Neural cell (in vitro differentiated cells): Measurements from ENCODE around the gene MED20. TPM values are rescaled to one million over a fixed set of nuclear protein-coding genes. Genes with fewer than 3 reads are reported as not detected.

Source experiments
- H2AFZ ChIP-seq: fragments of 200-600, 300-800 bp; sonication (generic), shearing (Covaris generic); 2 replicates; pipeline ENCODE4 v1.6.0; 2014; ENCODE audit warnings: low read depth, mild to moderate bottlenecking, antibody characterized with exemption, low read length, moderate library complexity
- H3F3A ChIP-seq: fragments of 200-600 bp; shearing (Covaris generic); 2 replicates; pipeline ENCODE4 v1.6.1; 2016; ENCODE audit warnings: mild to moderate bottlenecking, moderate library complexity, mixed read lengths, antibody characterized with exemption, low read length; ENCODE audit not compliant: insufficient read depth, poor library complexity, severe bottlenecking
- H3K27ac ChIP-seq: fragments of 200-600, 300-800 bp; sonication (generic), shearing (Covaris generic); 2 replicates; pipeline ENCODE4 v1.5.1; 2014; ENCODE audit warnings: mild to moderate bottlenecking, low read length, moderate library complexity
- H3K27me3 ChIP-seq: fragments of 300-800, 200-600 bp; sonication (generic), shearing (Covaris generic); 2 replicates; pipeline ENCODE4 v1.6.0; 2014; ENCODE audit warnings: mild to moderate bottlenecking, low read depth, low read length, moderate library complexity; ENCODE audit not compliant: insufficient read depth
- H3K36me3 ChIP-seq: fragments of 300-800, 200-600 bp; sonication (generic), shearing (Covaris generic); 2 replicates; pipeline ENCODE4 v1.5.1; 2014; ENCODE audit warnings: mild to moderate bottlenecking, antibody characterized with exemption, low read length, moderate library complexity; ENCODE audit not compliant: insufficient read depth
- H3K4me2 ChIP-seq: fragments of 300-800, 200-600 bp; sonication (generic), shearing (Covaris generic); 2 replicates; pipeline ENCODE4 v1.6.0; 2014; ENCODE audit warnings: mild to moderate bottlenecking, low read length
- H3K4me3 ChIP-seq: fragments of 300-800, 200-600 bp; sonication (generic), shearing (Covaris generic); 2 replicates; pipeline ENCODE4 v1.5.1; 2014; ENCODE audit warnings: mild to moderate bottlenecking, low read length, moderate library complexity
- H3K79me2 ChIP-seq: fragments of 200-600 bp; shearing (Covaris generic); replicated peaks from 2 replicates; pipeline ENCODE4 v1.6.0; 2014; ENCODE audit warnings: mild to moderate bottlenecking, low read length, moderate library complexity; ENCODE audit not compliant: insufficient read depth
- H3K9ac ChIP-seq: fragments of 300-800, 200-600 bp; sonication (generic), shearing (Covaris generic); 2 replicates; pipeline ENCODE4 v1.6.1; 2016; ENCODE audit warnings: mild to moderate bottlenecking, low read length, mixed read lengths
- H3K9me2 ChIP-seq: fragments of 200-600 bp; shearing (Covaris generic); 2 replicates; pipeline ENCODE4 v1.6.1; 2016; ENCODE audit warnings: mild to moderate bottlenecking, low read length, mixed read lengths; ENCODE audit not compliant: insufficient read depth
- H3K9me3 ChIP-seq: fragments of 200-600, 300-800 bp; sonication (generic), shearing (Covaris generic); 2 replicates; pipeline ENCODE4 v1.6.1; 2016; ENCODE audit warnings: mild to moderate bottlenecking, mixed run types, low read length, moderate library complexity, mixed read lengths
- H4K20me1 ChIP-seq: fragments of 200-600 bp; shearing (Covaris generic); 2 replicates; pipeline ENCODE4 v1.6.1; 2016; ENCODE audit warnings: mild to moderate bottlenecking, mixed run types; ENCODE audit not compliant: insufficient read depth
- EP300 ChIP-seq: fragments of 450-650 bp; conservative IDR thresholded peaks from 2 replicates; pipeline ENCODE4 v1.6.1; 2014; ENCODE audit warnings: antibody characterized with exemption, mild to moderate bottlenecking, moderate library complexity; ENCODE audit not compliant: poor library complexity, severe bottlenecking
- EZH2 ChIP-seq: fragments of 200-600, 300-800 bp; shearing (Covaris generic), sonication (generic); IDR thresholded peaks from 2 replicates; pipeline ENCODE4 v1.6.1; 2014; ENCODE audit warnings: antibody characterized with exemption, low read length, borderline replicate concordance, mild to moderate bottlenecking; ENCODE audit not compliant: insufficient read depth, poor library complexity, severe bottlenecking
- MXI1 ChIP-seq: fragments of 450-650 bp; conservative IDR thresholded peaks from 2 replicates; pipeline ENCODE4 v1.6.1; 2014; ENCODE audit warnings: antibody characterized with exemption, mild to moderate bottlenecking; ENCODE audit not compliant: poor library complexity, severe bottlenecking
- POLR2AphosphoS5 ChIP-seq: IDR thresholded peaks from 2 replicates; pipeline ENCODE4 v1.6.1; 2012
- RAD21 ChIP-seq: fragments of 450-650 bp; conservative IDR thresholded peaks from 2 replicates; pipeline ENCODE4 v1.6.1; 2014; ENCODE audit warnings: antibody characterized with exemption, mild to moderate bottlenecking, moderate library complexity
- SMC3 ChIP-seq: fragments of 450-650 bp; conservative IDR thresholded peaks from 2 replicates; pipeline ENCODE4 v1.6.1; 2014; ENCODE audit warnings: antibody characterized with exemption, mild to moderate bottlenecking, moderate library complexity; ENCODE audit not compliant: poor library complexity
- TAF1 ChIP-seq: IDR thresholded peaks from 2 replicates; pipeline ENCODE4 v1.6.1; 2012; ENCODE audit warnings: low read depth
- polyA plus RNA-seq: library from polyadenylated mRNA; depleted of rRNA; stranded (reverse); fragments of >200 nt; gene quantifications from 2 replicates; pipeline ENCODE4 v1.2.3, GENCODE V29; 2014
- TF ChIP-seq, protein P1 (sequence below): fragments of 450-650 bp; IDR thresholded peaks from 2 replicates; pipeline ENCODE4 v1.5.1; 2014; ENCODE audit warnings: antibody characterized with exemption, mild to moderate bottlenecking, moderate library complexity; ENCODE audit not compliant: poor library complexity, severe bottlenecking
- TF ChIP-seq, protein P2 (sequence below): IDR thresholded peaks from 2 replicates; pipeline ENCODE4 v1.6.1; 2012; ENCODE audit warnings: borderline replicate concordance

The MED20 gene
- polyA plus RNA-seq, 1 donor from 2014 or later, result 21.2 TPM

DNA sequence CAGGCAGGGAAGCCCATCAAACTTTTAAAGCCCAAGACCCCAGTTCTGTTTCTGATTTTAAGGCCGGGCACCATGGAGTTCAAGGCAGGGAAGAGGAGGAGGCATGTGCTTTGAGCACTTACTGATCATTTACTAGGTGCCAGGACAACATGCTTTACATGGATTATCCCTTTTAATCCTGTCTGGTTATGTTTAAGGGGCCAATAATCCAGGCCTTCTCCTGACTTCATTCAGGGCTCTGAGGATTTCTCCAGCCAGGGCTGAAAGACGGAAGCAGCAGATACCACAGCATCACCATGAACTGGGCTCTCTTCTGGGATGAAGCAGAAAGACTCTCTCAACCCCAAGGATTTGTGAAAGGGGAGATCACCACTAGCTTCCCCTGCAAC, 16.5 kb upstream of the MED20 start:
- Histone ChIP-seq H3K4me2 (no peak overlapping the region), H4K20me1 (no peaks in the 10 kb centered on the region), H3K36me3 (no peaks in the 10 kb centered on the region), H3K9me2 (no peaks in the 10 kb centered on the region), H3K27ac (no peak overlapping the region), H3K79me2 (no peaks in the 10 kb centered on the region), H3F3A (no peaks in the 10 kb centered on the region), H3K27me3 (no peaks in the 10 kb centered on the region), H3K4me3 (no peak overlapping the region), H3K9ac (no peak overlapping the region), H3K9me3 (no peaks in the 10 kb centered on the region), H2AFZ (no peak overlapping the region)
- TF ChIP-seq SMC3, result no peak
- TF ChIP-seq, protein P1, sequence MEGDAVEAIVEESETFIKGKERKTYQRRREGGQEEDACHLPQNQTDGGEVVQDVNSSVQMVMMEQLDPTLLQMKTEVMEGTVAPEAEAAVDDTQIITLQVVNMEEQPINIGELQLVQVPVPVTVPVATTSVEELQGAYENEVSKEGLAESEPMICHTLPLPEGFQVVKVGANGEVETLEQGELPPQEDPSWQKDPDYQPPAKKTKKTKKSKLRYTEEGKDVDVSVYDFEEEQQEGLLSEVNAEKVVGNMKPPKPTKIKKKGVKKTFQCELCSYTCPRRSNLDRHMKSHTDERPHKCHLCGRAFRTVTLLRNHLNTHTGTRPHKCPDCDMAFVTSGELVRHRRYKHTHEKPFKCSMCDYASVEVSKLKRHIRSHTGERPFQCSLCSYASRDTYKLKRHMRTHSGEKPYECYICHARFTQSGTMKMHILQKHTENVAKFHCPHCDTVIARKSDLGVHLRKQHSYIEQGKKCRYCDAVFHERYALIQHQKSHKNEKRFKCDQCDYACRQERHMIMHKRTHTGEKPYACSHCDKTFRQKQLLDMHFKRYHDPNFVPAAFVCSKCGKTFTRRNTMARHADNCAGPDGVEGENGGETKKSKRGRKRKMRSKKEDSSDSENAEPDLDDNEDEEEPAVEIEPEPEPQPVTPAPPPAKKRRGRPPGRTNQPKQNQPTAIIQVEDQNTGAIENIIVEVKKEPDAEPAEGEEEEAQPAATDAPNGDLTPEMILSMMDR, result no peak
- no peak for TF ChIP-seq MXI1
- TF ChIP-seq EZH2, result no peak
- TF ChIP-seq POLR2AphosphoS5, result no peak
- TF ChIP-seq, protein P2, sequence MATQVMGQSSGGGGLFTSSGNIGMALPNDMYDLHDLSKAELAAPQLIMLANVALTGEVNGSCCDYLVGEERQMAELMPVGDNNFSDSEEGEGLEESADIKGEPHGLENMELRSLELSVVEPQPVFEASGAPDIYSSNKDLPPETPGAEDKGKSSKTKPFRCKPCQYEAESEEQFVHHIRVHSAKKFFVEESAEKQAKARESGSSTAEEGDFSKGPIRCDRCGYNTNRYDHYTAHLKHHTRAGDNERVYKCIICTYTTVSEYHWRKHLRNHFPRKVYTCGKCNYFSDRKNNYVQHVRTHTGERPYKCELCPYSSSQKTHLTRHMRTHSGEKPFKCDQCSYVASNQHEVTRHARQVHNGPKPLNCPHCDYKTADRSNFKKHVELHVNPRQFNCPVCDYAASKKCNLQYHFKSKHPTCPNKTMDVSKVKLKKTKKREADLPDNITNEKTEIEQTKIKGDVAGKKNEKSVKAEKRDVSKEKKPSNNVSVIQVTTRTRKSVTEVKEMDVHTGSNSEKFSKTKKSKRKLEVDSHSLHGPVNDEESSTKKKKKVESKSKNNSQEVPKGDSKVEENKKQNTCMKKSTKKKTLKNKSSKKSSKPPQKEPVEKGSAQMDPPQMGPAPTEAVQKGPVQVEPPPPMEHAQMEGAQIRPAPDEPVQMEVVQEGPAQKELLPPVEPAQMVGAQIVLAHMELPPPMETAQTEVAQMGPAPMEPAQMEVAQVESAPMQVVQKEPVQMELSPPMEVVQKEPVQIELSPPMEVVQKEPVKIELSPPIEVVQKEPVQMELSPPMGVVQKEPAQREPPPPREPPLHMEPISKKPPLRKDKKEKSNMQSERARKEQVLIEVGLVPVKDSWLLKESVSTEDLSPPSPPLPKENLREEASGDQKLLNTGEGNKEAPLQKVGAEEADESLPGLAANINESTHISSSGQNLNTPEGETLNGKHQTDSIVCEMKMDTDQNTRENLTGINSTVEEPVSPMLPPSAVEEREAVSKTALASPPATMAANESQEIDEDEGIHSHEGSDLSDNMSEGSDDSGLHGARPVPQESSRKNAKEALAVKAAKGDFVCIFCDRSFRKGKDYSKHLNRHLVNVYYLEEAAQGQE, result no peak
- TF ChIP-seq RAD21, result no peak
- no peak for TF ChIP-seq EP300
- TF ChIP-seq TAF1, result no peak

DNA sequence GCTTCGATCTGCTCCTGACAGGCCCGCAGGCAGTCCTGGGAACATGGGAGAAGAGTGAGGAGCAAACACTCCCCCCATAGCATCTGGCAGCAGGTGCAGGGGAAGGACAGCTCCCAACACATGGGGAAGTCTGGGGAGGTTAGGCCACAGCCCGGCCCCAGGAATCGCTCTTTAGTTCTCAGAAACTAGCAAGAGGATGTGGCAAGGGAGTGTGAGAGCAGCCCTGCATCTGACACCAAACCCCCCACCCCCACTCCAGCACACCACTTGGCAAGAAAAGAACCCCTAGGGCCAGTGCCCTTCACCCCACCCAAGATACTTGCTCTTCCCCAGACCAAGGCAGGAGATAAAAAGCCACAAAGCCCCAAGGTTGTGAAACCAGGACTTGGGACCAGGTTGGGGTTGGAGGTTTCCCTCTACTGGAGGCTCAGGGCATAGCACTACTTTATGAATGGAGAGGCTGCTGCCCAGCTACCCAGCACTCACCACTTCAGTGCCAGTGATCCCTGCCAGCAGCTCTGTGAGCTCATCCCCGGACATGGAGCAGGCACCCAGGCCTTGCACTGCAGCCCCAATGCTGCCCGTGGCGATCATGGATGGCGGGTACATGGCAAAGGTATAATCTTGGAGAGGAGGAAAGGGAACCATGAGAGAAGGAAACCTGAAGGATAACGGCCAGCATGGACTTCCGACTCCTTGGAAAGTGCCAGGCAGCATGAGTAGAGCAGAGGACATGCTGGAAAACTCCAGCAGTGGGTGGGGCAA, 15.3 kb upstream of the MED20 start:
- no peak overlapping the region for H3K4me2 ChIP-seq
- no peak overlapping the region for H3K4me3 ChIP-seq
- H3K9ac ChIP-seq, result peak overlapping the region; percentile 12

More for the DNA sequence above, 15.3 kb upstream of the MED20 start:
- H4K20me1 ChIP-seq, result no peaks in the 10 kb centered on the region
- no peak overlapping the region for H3K27ac ChIP-seq
- no peaks in the 10 kb centered on the region for H3K36me3 ChIP-seq
- no peaks in the 10 kb centered on the region for H3K9me2 ChIP-seq
- TF ChIP-seq, protein P2, result no peak
- TF ChIP-seq EP300 (no peak), POLR2AphosphoS5 (no peak), SMC3 (peak; percentile 72), MXI1 (peak; percentile 40), RAD21 (peak; percentile 68), EZH2 (no peak), TAF1 (no peak)
- TF ChIP-seq, protein P1, result peak; percentile 81
- H3K9me3 ChIP-seq, result no peaks in the 10 kb centered on the region
- no peaks in the 10 kb centered on the region for H3K79me2 ChIP-seq
- H2AFZ ChIP-seq, result no peak overlapping the region
- H3F3A ChIP-seq, result no peaks in the 10 kb centered on the region
- H3K27me3 ChIP-seq, result no peaks in the 10 kb centered on the region
